ENCODE measurements around the gene PARP12. TPM values are rescaled to one million over a fixed set of nuclear protein-coding genes. Genes with fewer than 3 reads are reported as not detected.

PARP12 gene
- total and polyA plus RNA-seq, 4 donors: 30.0 to 56.8 (median 47.6) TPM

GRCh38 chr7:140027858-140028257, 34.9 kb downstream of the PARP12 start:
- Histone ChIP-seq H3K9me3 (ENCODE audit: control insufficient read depth in 4 of 4, insufficient read depth in 3 of 4, low read length in 3 of 4) (no peaks in the 10 kb centered on the region), H3K27ac (ENCODE audit: low read depth in 1 of 2, low read length in 1 of 2) (no peak overlapping the region), H3K4me1 (ENCODE audit: control insufficient read depth in 5 of 5, insufficient read depth in 5 of 5, low read length in 5 of 5) (no peaks in the 10 kb centered on the region), H3K27me3 (ENCODE audit: control insufficient read depth in 3 of 3, insufficient read depth in 3 of 3, low read length in 2 of 3) (no peaks in the 10 kb centered on the region), H3K4me3 (no peak overlapping the region), H3K36me3 (ENCODE audit: control insufficient read depth in 4 of 4, insufficient read depth in 4 of 4, low read length in 4 of 4) (peaks cover 0 to 44% (median 4%) of the 10 kb centered on the region in 4 donors), H3K9ac (ENCODE audit: insufficient read depth in 1 of 2, low read length in 2 of 2) (no peak overlapping the region)
- TF ChIP-seq CTCF (IDR thresholded peaks at IDR 0.05; ENCODE audit: control extremely low read depth, extremely low read depth): no peak
- ATAC-seq (ENCODE audit: insufficient read depth, low FRiP score): no peak
- 93 to 94% methylated on average over 9 of the region's 9 CpGs for WGBS, 2 donors
- DNase-seq: no peak

- H3K36me3 ChIP-seq (ENCODE audit: control insufficient read depth in 4 of 4, insufficient read depth in 4 of 4, low read length in 4 of 4): peaks cover 0 to 53% (median 3%) of the 10 kb centered on the region in 4 donors
- H3K4me1 ChIP-seq (ENCODE audit: control insufficient read depth in 5 of 5, insufficient read depth in 5 of 5, low read length in 5 of 5): no peaks in the 10 kb centered on the region
- no peak for TF ChIP-seq CTCF (IDR thresholded peaks at IDR 0.05; ENCODE audit: control extremely low read depth, extremely low read depth)
- ATAC-seq (ENCODE audit: insufficient read depth, low FRiP score): no peak
- 95 to 96% methylated on average over 9 of the region's 9 CpGs for WGBS, 2 donors
- no peak overlapping the region for H3K9ac ChIP-seq (ENCODE audit: insufficient read depth in 1 of 2, low read length in 2 of 2)
- H3K27ac ChIP-seq (ENCODE audit: low read depth in 1 of 2, low read length in 1 of 2): no peak overlapping the region
- H3K9me3 ChIP-seq (ENCODE audit: control insufficient read depth in 4 of 4, insufficient read depth in 3 of 4, low read length in 3 of 4): no peaks in the 10 kb centered on the region
- no peak for DNase-seq
- no peak overlapping the region for H3K4me3 ChIP-seq
- H3K27me3 ChIP-seq (ENCODE audit: control insufficient read depth in 3 of 3, insufficient read depth in 3 of 3, low read length in 2 of 3): no peaks in the 10 kb centered on the region
These were observed 35.8 kb downstream of the PARP12 start for GRCh38 chr7:140026935-140027334.

- Histone ChIP-seq H3K27ac (ENCODE audit: low read depth in 1 of 2, low read length in 1 of 2) (no peak overlapping the region), H3K4me3 (no peak overlapping the region), H3K9me3 (ENCODE audit: control insufficient read depth in 4 of 4, insufficient read depth in 3 of 4, low read length in 3 of 4) (no peaks in the 10 kb centered on the region), H3K4me1 (ENCODE audit: control insufficient read depth in 5 of 5, insufficient read depth in 5 of 5, low read length in 5 of 5) (no peaks in the 10 kb centered on the region), H3K9ac (ENCODE audit: insufficient read depth in 1 of 2, low read length in 2 of 2) (no peak overlapping the region), H3K27me3 (ENCODE audit: control insufficient read depth in 3 of 3, insufficient read depth in 3 of 3, low read length in 2 of 3) (no peaks in the 10 kb centered on the region), H3K36me3 (ENCODE audit: control insufficient read depth in 4 of 4, insufficient read depth in 4 of 4, low read length in 4 of 4) (peaks cover 0 to 54% (median 3%) of the 10 kb centered on the region in 4 donors)
- DNase-seq: no peak
- TF ChIP-seq CTCF (IDR thresholded peaks at IDR 0.05; ENCODE audit: control extremely low read depth, extremely low read depth): no peak
- 94 to 97% methylated on average over 12 of the region's 12 CpGs for WGBS, 2 donors
- ATAC-seq (ENCODE audit: insufficient read depth, low FRiP score): no peak
These were observed 36.8 kb downstream of the PARP12 start for GRCh38 chr7:140025814-140026433.

- no peak overlapping the region for H3K9ac ChIP-seq (ENCODE audit: insufficient read depth in 1 of 2, low read length in 2 of 2)
- 94 to 97% methylated on average over 4 of the region's 4 CpGs for WGBS, 2 donors
- DNase-seq (no peak), ATAC-seq (ENCODE audit: insufficient read depth, low FRiP score) (no peak)
- H3K9me3 ChIP-seq (ENCODE audit: control insufficient read depth in 4 of 4, insufficient read depth in 3 of 4, low read length in 3 of 4): no peaks in the 10 kb centered on the region
- H3K36me3 ChIP-seq (ENCODE audit: control insufficient read depth in 4 of 4, insufficient read depth in 4 of 4, low read length in 4 of 4): peaks cover 0 to 54% (median 3%) of the 10 kb centered on the region in 4 donors
- H3K27me3 ChIP-seq (ENCODE audit: control insufficient read depth in 3 of 3, insufficient read depth in 3 of 3, low read length in 2 of 3): no peaks in the 10 kb centered on the region
- H3K4me3 ChIP-seq: no peak overlapping the region
- no peaks in the 10 kb centered on the region for H3K4me1 ChIP-seq (ENCODE audit: control insufficient read depth in 5 of 5, insufficient read depth in 5 of 5, low read length in 5 of 5)
- no peak overlapping the region for H3K27ac ChIP-seq (ENCODE audit: low read depth in 1 of 2, low read length in 1 of 2)
- no peak for TF ChIP-seq CTCF (IDR thresholded peaks at IDR 0.05; ENCODE audit: control extremely low read depth, extremely low read depth)
These were observed 37.5 kb downstream of the PARP12 start for GRCh38 chr7:140025241-140025640.

Measured in lung (tissue), 12 donors.